ENCODE measurements around the gene MYT1. TPM values are rescaled to one million over a fixed set of nuclear protein-coding genes. Genes with fewer than 3 reads are reported as not detected.

MYT1 gene
- total RNA-seq, 1 experiment from 2014 or later = 7.1 TPM

GRCh38 chr20:64156136-64156885 lies 7.9 kb upstream of the MYT1 start:
- DNase-seq (ENCODE audit: low read depth, low spot score) (no peak), ATAC-seq (no peak)

More at GRCh38 chr20:64156136-64156885, 7.9 kb upstream of the MYT1 start:
- no TSS peak for BruUV-seq (replicated peaks)
- no peaks in the 10 kb centered on the region for H3K36me3 ChIP-seq (ENCODE audit: control insufficient read depth in 1 of 2, insufficient read depth in 2 of 2, low read length in 2 of 2)
- no peaks in the 10 kb centered on the region for H3K9me3 ChIP-seq (ENCODE audit: control insufficient read depth in 1 of 2, insufficient read depth in 1 of 2, low read depth in 1 of 2, low read length in 2 of 2)
- H3K79me2 ChIP-seq (ENCODE audit: insufficient read depth, low read length) = no peaks in the 10 kb centered on the region
- H3K4me2 ChIP-seq (ENCODE audit: low read length) = no peak overlapping the region
- H3K9me2 ChIP-seq (ENCODE audit: insufficient read depth) = no peaks in the 10 kb centered on the region
- intact Hi-C loops (cut with micrococcal nuclease) = no loop called here
- RAD21 ChIA-PET (ENCODE audit: low non-redundant PET in 1 of 2, low total read pairs in 2 of 2, uncharacterized antibody in 2 of 2, unreplicated experiment in 2 of 2) = interaction anchor here in 1 of 2 experiments (0.6 kb wide), 1 partner anchor 29 kb away, joined by 6 read pairs; no protein-coding TSS in a partner anchor
- no peak for TF ChIP-seq ATF3 (IDR thresholded peaks at IDR 0.05)
- no peak for TF ChIP-seq TCF7L2 (IDR thresholded peaks at IDR 0.05; ENCODE audit: borderline replicate concordance, extremely low read depth, insufficient read depth, insufficient read length)
- no peak for TF ChIP-seq ELF1 (IDR thresholded peaks at IDR 0.05; ENCODE audit: borderline replicate concordance, low read depth)
- TF ChIP-seq SP1 (IDR thresholded peaks at IDR 0.05; ENCODE audit: low read depth) = no peak
- TF ChIP-seq SIN3A (IDR thresholded peaks at IDR 0.05; ENCODE audit: low read depth) = no peak
- TF ChIP-seq ZNF274 (IDR thresholded peaks at IDR 0.05; ENCODE audit: low read depth, low read length) = no peak
- TF ChIP-seq POLR2A (IDR thresholded peaks at IDR 0.05; ENCODE audit: borderline replicate concordance, extremely low read depth, insufficient read depth, insufficient read length) = no peak
- no peak for TF ChIP-seq FOSL1 (IDR thresholded peaks at IDR 0.05; ENCODE audit: low read depth)
- no peak for TF ChIP-seq CEBPB (IDR thresholded peaks at IDR 0.05; ENCODE audit: low read depth)
- TF ChIP-seq ZFX (IDR thresholded peaks at IDR 0.05) = no peak
- no peak for TF ChIP-seq RAD21 (IDR thresholded peaks at IDR 0.05; ENCODE audit: low read depth)
- no peak for TF ChIP-seq CBX3 (IDR thresholded peaks at IDR 0.05; ENCODE audit: low read depth)
- TF ChIP-seq, protein P1, sequence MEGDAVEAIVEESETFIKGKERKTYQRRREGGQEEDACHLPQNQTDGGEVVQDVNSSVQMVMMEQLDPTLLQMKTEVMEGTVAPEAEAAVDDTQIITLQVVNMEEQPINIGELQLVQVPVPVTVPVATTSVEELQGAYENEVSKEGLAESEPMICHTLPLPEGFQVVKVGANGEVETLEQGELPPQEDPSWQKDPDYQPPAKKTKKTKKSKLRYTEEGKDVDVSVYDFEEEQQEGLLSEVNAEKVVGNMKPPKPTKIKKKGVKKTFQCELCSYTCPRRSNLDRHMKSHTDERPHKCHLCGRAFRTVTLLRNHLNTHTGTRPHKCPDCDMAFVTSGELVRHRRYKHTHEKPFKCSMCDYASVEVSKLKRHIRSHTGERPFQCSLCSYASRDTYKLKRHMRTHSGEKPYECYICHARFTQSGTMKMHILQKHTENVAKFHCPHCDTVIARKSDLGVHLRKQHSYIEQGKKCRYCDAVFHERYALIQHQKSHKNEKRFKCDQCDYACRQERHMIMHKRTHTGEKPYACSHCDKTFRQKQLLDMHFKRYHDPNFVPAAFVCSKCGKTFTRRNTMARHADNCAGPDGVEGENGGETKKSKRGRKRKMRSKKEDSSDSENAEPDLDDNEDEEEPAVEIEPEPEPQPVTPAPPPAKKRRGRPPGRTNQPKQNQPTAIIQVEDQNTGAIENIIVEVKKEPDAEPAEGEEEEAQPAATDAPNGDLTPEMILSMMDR (IDR thresholded peaks at IDR 0.05 in 2 of 3, conservative IDR thresholded peaks at IDR 0.05 in 1 of 3; ENCODE audit: borderline replicate concordance in 1 of 3, insufficient read depth in 1 of 3, low read depth in 2 of 3, low read length in 2 of 3) = no peak
- TF ChIP-seq EGR1 (IDR thresholded peaks at IDR 0.05; ENCODE audit: low read depth) = no peak
- TF ChIP-seq JUND (IDR thresholded peaks at IDR 0.05) = no peak
- TF ChIP-seq EZH2phosphoT487 (IDR thresholded peaks at IDR 0.05; ENCODE audit: borderline replicate concordance) = no peak
- no peak for TF ChIP-seq YY1 (IDR thresholded peaks at IDR 0.05; ENCODE audit: extremely low read depth, insufficient replicate concordance, low read depth, low read length)
- TF ChIP-seq, protein P2, sequence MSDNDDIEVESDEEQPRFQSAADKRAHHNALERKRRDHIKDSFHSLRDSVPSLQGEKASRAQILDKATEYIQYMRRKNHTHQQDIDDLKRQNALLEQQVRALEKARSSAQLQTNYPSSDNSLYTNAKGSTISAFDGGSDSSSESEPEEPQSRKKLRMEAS (IDR thresholded peaks at IDR 0.05) = no peak
- TF ChIP-seq SRF (IDR thresholded peaks at IDR 0.05; ENCODE audit: low read depth) = no peak
- no peak overlapping the region for H3K27ac ChIP-seq (ENCODE audit: low read depth, low read length)
- H3K4me3 ChIP-seq (replicated peaks in 1 of 2; ENCODE audit: low read depth in 1 of 2, low read length in 2 of 2) = no peak overlapping the region
- POLR2A ChIA-PET = no interaction called here
- no peaks in the 10 kb centered on the region for H4K20me1 ChIP-seq (ENCODE audit: insufficient read depth)
- H3K4me1 ChIP-seq (ENCODE audit: control insufficient read depth in 1 of 2, insufficient read depth in 2 of 2, low read length in 2 of 2) = peaks cover 6 to 26% of the 10 kb centered on the region in 2 experiments; a peak in 3 of 4 replicates
- CTCF ChIA-PET = no interaction called here
- no peaks in the 10 kb centered on the region for H3K27me3 ChIP-seq (ENCODE audit: insufficient read depth, low read length)
- H2AFZ ChIP-seq (ENCODE audit: low read depth, low read length, poor library complexity, severe bottlenecking) = no peak overlapping the region
- no peak overlapping the region for H3K9ac ChIP-seq (ENCODE audit: low read length)

Data from HCT116 (cell line).